ENCODE data around the gene MAS1.

GRCh38 chr6:159913375-159913774, 22.6 kb downstream of the MAS1 start:
- no peak for TF ChIP-seq CTCF (IDR thresholded peaks at IDR 0.05; ENCODE audit: borderline replicate concordance, extremely low read depth, low read length, poor library complexity, severe bottlenecking)
- no peak for TF ChIP-seq EZH2 (IDR thresholded peaks at IDR 0.05; ENCODE audit: borderline replicate concordance, low read depth, low read length, severe bottlenecking)
